ENCODE measurements around the gene FADS3. TPM values are rescaled to one million over a fixed set of nuclear protein-coding genes. Genes with fewer than 3 reads are reported as not detected.

Gene FADS3
- total RNA-seq, 1 experiment from 2014 or later = 39.5 TPM

DNA sequence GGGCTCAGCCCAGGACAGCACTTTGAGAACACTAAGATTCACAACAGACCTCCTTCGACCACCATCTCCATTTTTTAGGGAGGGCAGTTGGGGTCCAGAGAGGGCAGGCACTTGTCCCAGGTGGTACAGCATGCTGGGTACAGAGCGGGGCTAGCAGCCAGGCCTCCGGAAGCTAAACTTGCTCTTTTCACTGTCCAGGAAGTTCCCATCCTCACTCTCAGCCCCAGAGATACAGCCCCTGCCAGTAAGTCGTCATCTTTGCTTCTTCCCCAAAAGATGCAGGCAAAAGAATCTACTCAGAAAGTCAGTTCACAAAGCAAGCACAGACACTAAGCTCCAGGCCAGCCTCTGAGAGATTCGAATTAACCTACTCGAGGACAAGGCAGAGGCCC, 32.7 kb upstream of the FADS3 start:
- Histone ChIP-seq H3K9me2 (replicated peaks; ENCODE audit: insufficient read depth, low read length) (no peaks in the 10 kb centered on the region), H3K4me1 (ENCODE audit: low read length) (no peaks in the 10 kb centered on the region), H4K20me1 (ENCODE audit: insufficient read depth, low read depth, low read length) (no peaks in the 10 kb centered on the region), H3K9ac (ENCODE audit: low read length) (no peak overlapping the region), H3K36me3 (ENCODE audit: insufficient read depth, low read length) (no peaks in the 10 kb centered on the region), H3K4me2 (ENCODE audit: low read depth, low read length, poor library complexity, severe bottlenecking) (no peak overlapping the region), H3K27me3 (ENCODE audit: low read length) (no peaks in the 10 kb centered on the region), H3K27ac (ENCODE audit: low read length) (no peak overlapping the region), H3K79me2 (ENCODE audit: low read length) (no peaks in the 10 kb centered on the region), H2AFZ (ENCODE audit: low read length) (no peak overlapping the region), H3K4me3 (ENCODE audit: low read length) (no peak overlapping the region), H3K9me3 (ENCODE audit: low read length) (no peaks in the 10 kb centered on the region)
- DNase-seq = no peak

- H3K36me3 ChIP-seq (ENCODE audit: insufficient read depth, low read length) = no peaks in the 10 kb centered on the region
- H3K27me3 ChIP-seq (ENCODE audit: low read length) = no peaks in the 10 kb centered on the region
- H3K9me2 ChIP-seq (replicated peaks; ENCODE audit: insufficient read depth, low read length) = no peaks in the 10 kb centered on the region
- no peaks in the 10 kb centered on the region for H3K9me3 ChIP-seq (ENCODE audit: low read length)
- no peaks in the 10 kb centered on the region for H3K79me2 ChIP-seq (ENCODE audit: low read length)
- no peak for DNase-seq
- H3K27ac ChIP-seq (ENCODE audit: low read length) = no peak overlapping the region
- no peak overlapping the region for H3K4me2 ChIP-seq (ENCODE audit: low read depth, low read length, poor library complexity, severe bottlenecking)
- no peak overlapping the region for H2AFZ ChIP-seq (ENCODE audit: low read length)
- H3K9ac ChIP-seq (ENCODE audit: low read length) = no peak overlapping the region
- H3K4me1 ChIP-seq (ENCODE audit: low read length) = no peaks in the 10 kb centered on the region
- H4K20me1 ChIP-seq (ENCODE audit: insufficient read depth, low read depth, low read length) = no peaks in the 10 kb centered on the region
- no peak overlapping the region for H3K4me3 ChIP-seq (ENCODE audit: low read length)
Measured at GRCh38 chr11:61923166-61924063, 32.1 kb upstream of the FADS3 start.

- H3K79me2 ChIP-seq (ENCODE audit: low read length) = no peaks in the 10 kb centered on the region
- H3K4me1 ChIP-seq (ENCODE audit: low read length) = no peaks in the 10 kb centered on the region
- H3K36me3 ChIP-seq (ENCODE audit: insufficient read depth, low read length) = no peaks in the 10 kb centered on the region
- H4K20me1 ChIP-seq (ENCODE audit: insufficient read depth, low read depth, low read length) = no peaks in the 10 kb centered on the region
- H2AFZ ChIP-seq (ENCODE audit: low read length) = no peak overlapping the region
- no peak overlapping the region for H3K4me3 ChIP-seq (ENCODE audit: low read length)
- H3K9me2 ChIP-seq (replicated peaks; ENCODE audit: insufficient read depth, low read length) = no peaks in the 10 kb centered on the region
- no peaks in the 10 kb centered on the region for H3K9me3 ChIP-seq (ENCODE audit: low read length)
- H3K4me2 ChIP-seq (ENCODE audit: low read depth, low read length, poor library complexity, severe bottlenecking) = no peak overlapping the region
- no peaks in the 10 kb centered on the region for H3K27me3 ChIP-seq (ENCODE audit: low read length)
- DNase-seq = no peak
- H3K9ac ChIP-seq (ENCODE audit: low read length) = no peak overlapping the region
- H3K27ac ChIP-seq (ENCODE audit: low read length) = no peak overlapping the region
Measured at GRCh38 chr11:61922539-61922938, 31.2 kb upstream of the FADS3 start.

DNA sequence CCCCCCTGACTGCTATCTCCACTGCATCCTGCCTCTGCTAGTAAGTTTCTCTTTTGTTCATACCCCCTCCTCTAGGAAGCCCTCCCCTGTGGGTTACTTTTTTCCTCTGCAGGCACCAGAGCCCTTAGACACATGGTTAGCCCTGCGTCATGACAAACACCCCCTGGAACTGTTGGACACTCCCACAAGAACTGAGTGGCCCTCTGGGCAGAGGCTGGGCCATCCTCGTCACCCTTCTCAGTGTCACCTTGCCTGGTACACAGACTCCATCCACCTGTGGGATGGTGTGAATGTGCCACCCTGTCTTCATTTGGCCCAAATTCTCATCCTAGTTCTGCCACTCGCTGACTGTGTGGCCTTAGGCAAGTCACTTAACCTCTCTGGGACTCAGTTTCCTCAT, 30.1 kb upstream of the FADS3 start:
- no peaks in the 10 kb centered on the region for H3K27me3 ChIP-seq (ENCODE audit: low read length)
- H3K27ac ChIP-seq (ENCODE audit: low read length) = no peak overlapping the region
- no peaks in the 10 kb centered on the region for H3K9me3 ChIP-seq (ENCODE audit: low read length)
- no peaks in the 10 kb centered on the region for H4K20me1 ChIP-seq (ENCODE audit: insufficient read depth, low read depth, low read length)
- H3K4me3 ChIP-seq (ENCODE audit: low read length) = no peak overlapping the region
- H3K9me2 ChIP-seq (replicated peaks; ENCODE audit: insufficient read depth, low read length) = no peaks in the 10 kb centered on the region
- no peaks in the 10 kb centered on the region for H3K79me2 ChIP-seq (ENCODE audit: low read length)
- H3K4me1 ChIP-seq (ENCODE audit: low read length) = no peaks in the 10 kb centered on the region
- no peak overlapping the region for H3K4me2 ChIP-seq (ENCODE audit: low read depth, low read length, poor library complexity, severe bottlenecking)
- no peak for DNase-seq
- no peaks in the 10 kb centered on the region for H3K36me3 ChIP-seq (ENCODE audit: insufficient read depth, low read length)
- H3K9ac ChIP-seq (ENCODE audit: low read length) = no peak overlapping the region
- H2AFZ ChIP-seq (ENCODE audit: low read length) = no peak overlapping the region

- Histone ChIP-seq H4K20me1 (ENCODE audit: insufficient read depth, low read depth, low read length) (no peaks in the 10 kb centered on the region), H3K79me2 (ENCODE audit: low read length) (no peaks in the 10 kb centered on the region), H3K4me2 (ENCODE audit: low read depth, low read length, poor library complexity, severe bottlenecking) (no peak overlapping the region), H3K4me3 (ENCODE audit: low read length) (no peak overlapping the region), H3K9me3 (ENCODE audit: low read length) (no peaks in the 10 kb centered on the region), H3K9ac (ENCODE audit: low read length) (no peak overlapping the region), H3K27me3 (ENCODE audit: low read length) (no peaks in the 10 kb centered on the region), H3K36me3 (ENCODE audit: insufficient read depth, low read length) (no peaks in the 10 kb centered on the region), H3K4me1 (ENCODE audit: low read length) (no peaks in the 10 kb centered on the region), H3K27ac (ENCODE audit: low read length) (no peak overlapping the region), H2AFZ (ENCODE audit: low read length) (no peak overlapping the region), H3K9me2 (replicated peaks; ENCODE audit: insufficient read depth, low read length) (no peaks in the 10 kb centered on the region)
- no peak for DNase-seq
Measured at GRCh38 chr11:61919705-61920631, 28.6 kb upstream of the FADS3 start.

- DNase-seq = no peak
- H3K9ac ChIP-seq (ENCODE audit: low read length) = no peak overlapping the region
- H3K4me1 ChIP-seq (ENCODE audit: low read length) = no peaks in the 10 kb centered on the region
- no peak overlapping the region for H3K4me2 ChIP-seq (ENCODE audit: low read depth, low read length, poor library complexity, severe bottlenecking)
- H3K36me3 ChIP-seq (ENCODE audit: insufficient read depth, low read length) = no peaks in the 10 kb centered on the region
- no peaks in the 10 kb centered on the region for H3K27me3 ChIP-seq (ENCODE audit: low read length)
- no peaks in the 10 kb centered on the region for H3K9me3 ChIP-seq (ENCODE audit: low read length)
- no peak overlapping the region for H3K4me3 ChIP-seq (ENCODE audit: low read length)
- no peak overlapping the region for H2AFZ ChIP-seq (ENCODE audit: low read length)
- H3K9me2 ChIP-seq (replicated peaks; ENCODE audit: insufficient read depth, low read length) = no peaks in the 10 kb centered on the region
- no peaks in the 10 kb centered on the region for H4K20me1 ChIP-seq (ENCODE audit: insufficient read depth, low read depth, low read length)
- no peaks in the 10 kb centered on the region for H3K79me2 ChIP-seq (ENCODE audit: low read length)
- no peak overlapping the region for H3K27ac ChIP-seq (ENCODE audit: low read length)
Measured at GRCh38 chr11:61918938-61919704, 27.8 kb upstream of the FADS3 start.

GRCh38 chr11:61918251-61918937, 27.0 kb upstream of the FADS3 start:
- H3K27ac ChIP-seq (ENCODE audit: low read length) = no peak overlapping the region
- no peaks in the 10 kb centered on the region for H3K9me2 ChIP-seq (replicated peaks; ENCODE audit: insufficient read depth, low read length)
- no peak overlapping the region for H3K4me2 ChIP-seq (ENCODE audit: low read depth, low read length, poor library complexity, severe bottlenecking)
- H3K4me1 ChIP-seq (ENCODE audit: low read length) = no peaks in the 10 kb centered on the region
- no peaks in the 10 kb centered on the region for H3K79me2 ChIP-seq (ENCODE audit: low read length)
- no peak overlapping the region for H3K9ac ChIP-seq (ENCODE audit: low read length)
- H4K20me1 ChIP-seq (ENCODE audit: insufficient read depth, low read depth, low read length) = no peaks in the 10 kb centered on the region
- H3K27me3 ChIP-seq (ENCODE audit: low read length) = no peaks in the 10 kb centered on the region
- no peak overlapping the region for H2AFZ ChIP-seq (ENCODE audit: low read length)
- no peak for DNase-seq
- no peaks in the 10 kb centered on the region for H3K36me3 ChIP-seq (ENCODE audit: insufficient read depth, low read length)
- H3K4me3 ChIP-seq (ENCODE audit: low read length) = no peak overlapping the region
- no peaks in the 10 kb centered on the region for H3K9me3 ChIP-seq (ENCODE audit: low read length)

Data from Karpas-422 (cell line).